ENCODE data around the gene DLGAP1.

Gene DLGAP1

GRCh38 chr18:3757361-3757760, 697.7 kb downstream of the DLGAP1 start:
- Histone ChIP-seq H3K27me3 (ENCODE audit: insufficient read depth, low read length, poor library complexity) (no peaks in the 10 kb centered on the region), H2AK5ac (ENCODE audit: low read length) (no peak overlapping the region)

DNA sequence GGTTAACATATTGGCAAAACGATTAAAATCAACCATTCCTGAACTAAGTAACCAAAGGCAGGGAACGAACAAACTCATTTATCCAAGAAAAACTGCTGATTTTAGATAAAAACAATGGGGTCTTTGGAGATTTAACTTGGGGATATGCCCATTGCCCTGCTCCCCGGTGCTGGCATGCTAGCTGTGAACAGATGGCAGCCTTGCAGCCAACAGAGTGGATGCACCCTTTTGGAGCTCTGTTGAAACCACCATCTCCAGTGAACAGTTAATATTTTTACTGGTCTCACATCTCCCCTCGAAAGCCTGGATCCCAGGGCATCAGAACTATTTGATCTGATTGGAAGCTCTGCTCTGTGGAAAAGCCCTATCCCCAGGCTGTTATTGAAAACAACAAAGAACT, 702.0 kb downstream of the DLGAP1 start:
- Histone ChIP-seq H3K23ac (ENCODE audit: low read length) (no peak overlapping the region), H3K27ac (ENCODE audit: low read depth, low read length) (no peak overlapping the region), H3K18ac (ENCODE audit: low read length) (no peak overlapping the region), H2BK5ac (ENCODE audit: low read length) (no peak overlapping the region), H3K27me3 (ENCODE audit: insufficient read depth, low read length, poor library complexity) (no peaks in the 10 kb centered on the region), H3K4me2 (ENCODE audit: low read length) (no peak overlapping the region), H2AK5ac (ENCODE audit: low read length) (no peak overlapping the region), H2BK15ac (replicated peaks; ENCODE audit: low read depth) (no peak overlapping the region), H3K79me2 (ENCODE audit: control insufficient read depth, insufficient read depth, low read length) (no peaks in the 10 kb centered on the region), H3K4ac (ENCODE audit: low read depth, low read length) (no peak overlapping the region), H3K56ac (ENCODE audit: low read length) (no peak overlapping the region), H3K36me3 (ENCODE audit: control insufficient read depth, insufficient read depth, low read length) (no peaks in the 10 kb centered on the region), H3K79me1 (ENCODE audit: low read length) (no peaks in the 10 kb centered on the region), H3K9ac (ENCODE audit: low read length) (no peak overlapping the region), H3K4me1 (ENCODE audit: control insufficient read depth, low read depth, low read length) (no peaks in the 10 kb centered on the region), H4K5ac (ENCODE audit: low read length) (no peak overlapping the region), H4K8ac (ENCODE audit: low read depth, low read length) (no peak overlapping the region), H2BK120ac (ENCODE audit: low read depth, low read length) (no peak overlapping the region), H3K4me3 (ENCODE audit: low read length) (no peak overlapping the region)
- WGBS (ENCODE audit: extremely low coverage, insufficient coverage, low lambda C conversion rate), result no CpG with 5 or more reads among the region's 4 CpGs
- no peak for DNase-seq

More at GRCh38 chr18:3757361-3757760, 697.7 kb downstream of the DLGAP1 start:
- H2BK5ac ChIP-seq (ENCODE audit: low read length), result no peak overlapping the region
- no peak overlapping the region for H3K9ac ChIP-seq (ENCODE audit: low read length)
- DNase-seq, result no peak
- H3K4ac ChIP-seq (ENCODE audit: low read depth, low read length), result no peak overlapping the region
- no peaks in the 10 kb centered on the region for H3K4me1 ChIP-seq (ENCODE audit: control insufficient read depth, low read depth, low read length)
- H3K18ac ChIP-seq (ENCODE audit: low read length), result no peak overlapping the region
- H3K56ac ChIP-seq (ENCODE audit: low read length), result no peak overlapping the region
- H3K23ac ChIP-seq (ENCODE audit: low read length), result no peak overlapping the region
- H3K4me2 ChIP-seq (ENCODE audit: low read length), result no peak overlapping the region
- no peak overlapping the region for H3K27ac ChIP-seq (ENCODE audit: low read depth, low read length)
- no peaks in the 10 kb centered on the region for H3K36me3 ChIP-seq (ENCODE audit: control insufficient read depth, insufficient read depth, low read length)
- H4K5ac ChIP-seq (ENCODE audit: low read length), result no peak overlapping the region
- no peaks in the 10 kb centered on the region for H3K79me1 ChIP-seq (ENCODE audit: low read length)
- WGBS (ENCODE audit: extremely low coverage, insufficient coverage, low lambda C conversion rate), result no CpG with 5 or more reads among the region's 3 CpGs
- H3K4me3 ChIP-seq (ENCODE audit: low read length), result no peak overlapping the region
- no peaks in the 10 kb centered on the region for H3K79me2 ChIP-seq (ENCODE audit: control insufficient read depth, insufficient read depth, low read length)
- no peak overlapping the region for H2BK15ac ChIP-seq (replicated peaks; ENCODE audit: low read depth)
- H2BK120ac ChIP-seq (ENCODE audit: low read depth, low read length), result no peak overlapping the region
- H4K8ac ChIP-seq (ENCODE audit: low read depth, low read length), result no peak overlapping the region

DNA sequence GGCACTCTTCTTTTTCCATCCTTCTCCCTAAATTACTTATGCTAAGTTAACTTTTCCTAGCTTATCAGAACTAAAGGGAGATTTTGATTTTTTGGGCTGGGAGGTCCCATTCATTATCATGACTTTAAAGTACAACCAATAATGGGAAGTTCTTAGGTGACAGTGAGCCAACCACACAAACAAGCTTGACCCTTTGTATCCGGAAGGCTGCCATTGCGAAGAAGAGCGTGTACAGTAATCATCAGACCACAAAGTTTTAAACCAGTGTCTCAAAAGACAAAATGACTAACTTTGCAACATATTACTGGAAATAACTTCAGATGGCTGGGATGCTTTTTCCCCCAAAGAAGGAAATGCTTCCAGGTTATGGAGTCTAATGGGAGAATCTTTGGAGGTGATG, 707.0 kb downstream of the DLGAP1 start:
- Histone ChIP-seq H3K27ac (ENCODE audit: low read depth, low read length) (no peak overlapping the region), H3K36me3 (ENCODE audit: control insufficient read depth, insufficient read depth, low read length) (no peaks in the 10 kb centered on the region), H3K4me2 (ENCODE audit: low read length) (no peak overlapping the region), H3K4me1 (ENCODE audit: control insufficient read depth, low read depth, low read length) (no peaks in the 10 kb centered on the region), H2BK5ac (ENCODE audit: low read length) (no peak overlapping the region), H3K18ac (ENCODE audit: low read length) (no peak overlapping the region), H4K8ac (ENCODE audit: low read depth, low read length) (no peak overlapping the region), H3K4me3 (ENCODE audit: low read length) (no peak overlapping the region), H3K79me2 (ENCODE audit: control insufficient read depth, insufficient read depth, low read length) (no peaks in the 10 kb centered on the region), H2BK120ac (ENCODE audit: low read depth, low read length) (no peak overlapping the region), H2BK15ac (replicated peaks; ENCODE audit: low read depth) (no peak overlapping the region), H3K9ac (ENCODE audit: low read length) (no peak overlapping the region), H3K56ac (ENCODE audit: low read length) (no peak overlapping the region), H3K79me1 (ENCODE audit: low read length) (no peaks in the 10 kb centered on the region), H3K4ac (ENCODE audit: low read depth, low read length) (no peak overlapping the region), H3K23ac (ENCODE audit: low read length) (no peak overlapping the region), H3K27me3 (ENCODE audit: insufficient read depth, low read length, poor library complexity) (no peaks in the 10 kb centered on the region), H2AK5ac (ENCODE audit: low read length) (no peak overlapping the region), H4K5ac (ENCODE audit: low read length) (no peak overlapping the region)
- DNase-seq, result no peak
- no CpG with 5 or more reads among the region's 3 CpGs for WGBS (ENCODE audit: extremely low coverage, insufficient coverage, low lambda C conversion rate)

DNA sequence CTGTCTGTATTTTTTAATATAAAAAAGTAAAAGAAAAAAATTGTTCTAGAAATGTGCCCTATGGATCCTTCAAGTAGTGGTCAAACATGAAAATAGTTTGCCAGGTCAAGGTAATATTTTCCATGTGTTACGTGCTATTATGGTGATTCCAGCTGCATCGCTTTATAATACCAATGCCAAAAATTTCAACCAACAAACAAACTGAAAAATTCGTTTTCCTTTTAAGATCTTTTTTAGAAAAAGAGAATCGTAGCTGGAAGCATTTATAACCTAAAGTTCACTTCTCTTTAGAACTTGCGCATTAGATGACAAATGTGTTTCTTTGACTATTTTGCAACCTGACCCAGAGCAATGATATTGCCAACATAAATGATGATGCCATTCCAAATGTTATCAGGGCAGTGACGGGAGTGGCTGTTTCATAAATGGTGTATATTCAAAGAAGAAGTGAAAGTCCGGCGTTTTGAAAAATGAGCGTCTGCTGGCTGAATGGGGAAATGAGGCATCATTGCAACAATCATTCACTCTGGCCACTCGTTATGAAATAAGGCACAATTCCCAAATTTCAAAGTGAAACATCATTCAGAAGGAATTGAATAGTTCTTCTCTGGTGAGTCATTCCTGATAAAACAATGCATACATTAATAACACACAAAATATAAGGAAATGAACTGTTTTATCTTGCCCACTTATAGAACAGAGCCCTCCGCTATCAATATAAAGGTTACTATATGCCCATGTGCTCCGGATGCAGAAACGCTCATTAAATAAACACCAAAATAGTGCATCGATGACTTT, 707.7 kb downstream of the DLGAP1 start:
- H3K56ac ChIP-seq (ENCODE audit: low read length), result no peak overlapping the region
- H3K23ac ChIP-seq (ENCODE audit: low read length), result no peak overlapping the region
- H4K8ac ChIP-seq (ENCODE audit: low read depth, low read length), result no peak overlapping the region
- no peak overlapping the region for H4K5ac ChIP-seq (ENCODE audit: low read length)
- no peak for DNase-seq
- no peaks in the 10 kb centered on the region for H3K4me1 ChIP-seq (ENCODE audit: control insufficient read depth, low read depth, low read length)
- H2BK120ac ChIP-seq (ENCODE audit: low read depth, low read length), result no peak overlapping the region
- H3K27me3 ChIP-seq (ENCODE audit: insufficient read depth, low read length, poor library complexity), result no peaks in the 10 kb centered on the region
- no peak overlapping the region for H3K4ac ChIP-seq (ENCODE audit: low read depth, low read length)
- no peaks in the 10 kb centered on the region for H3K79me1 ChIP-seq (ENCODE audit: low read length)
- H3K79me2 ChIP-seq (ENCODE audit: control insufficient read depth, insufficient read depth, low read length), result no peaks in the 10 kb centered on the region
- no CpG with 5 or more reads among the region's 14 CpGs for WGBS (ENCODE audit: extremely low coverage, insufficient coverage, low lambda C conversion rate)
- H3K27ac ChIP-seq (ENCODE audit: low read depth, low read length), result no peak overlapping the region
- H3K36me3 ChIP-seq (ENCODE audit: control insufficient read depth, insufficient read depth, low read length), result no peaks in the 10 kb centered on the region
- no peak overlapping the region for H3K4me3 ChIP-seq (ENCODE audit: low read length)
- H2BK5ac ChIP-seq (ENCODE audit: low read length), result no peak overlapping the region
- no peak overlapping the region for H3K18ac ChIP-seq (ENCODE audit: low read length)
- H3K9ac ChIP-seq (ENCODE audit: low read length), result no peak overlapping the region
- no peak overlapping the region for H3K4me2 ChIP-seq (ENCODE audit: low read length)
- no peak overlapping the region for H2AK5ac ChIP-seq (ENCODE audit: low read length)
- no peak overlapping the region for H2BK15ac ChIP-seq (replicated peaks; ENCODE audit: low read depth)

DNA sequence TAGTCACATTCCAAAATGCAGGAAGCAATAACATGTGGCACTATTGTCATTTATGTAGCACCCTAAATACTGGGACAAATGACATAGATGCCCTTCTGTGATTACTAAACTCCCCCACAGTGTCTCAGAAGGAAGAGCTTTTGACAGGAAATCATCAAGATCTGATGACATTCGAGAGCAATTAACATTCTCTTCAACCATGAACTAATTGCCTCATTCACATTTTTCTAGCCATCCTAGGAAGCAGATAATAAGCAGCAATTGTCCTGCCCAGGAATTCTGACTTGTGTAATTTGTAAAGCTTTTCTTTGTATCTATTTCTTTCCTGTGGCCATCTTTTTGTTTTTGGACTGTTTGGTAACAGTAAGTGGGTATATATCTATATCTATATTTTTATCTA, 712.6 kb downstream of the DLGAP1 start:
- no peak overlapping the region for H3K4me2 ChIP-seq (ENCODE audit: low read length)
- no peaks in the 10 kb centered on the region for H3K4me1 ChIP-seq (ENCODE audit: control insufficient read depth, low read depth, low read length)
- H2BK120ac ChIP-seq (ENCODE audit: low read depth, low read length), result no peak overlapping the region
- H2BK5ac ChIP-seq (ENCODE audit: low read length), result no peak overlapping the region
- H3K23ac ChIP-seq (ENCODE audit: low read length), result no peak overlapping the region
- H3K18ac ChIP-seq (ENCODE audit: low read length), result no peak overlapping the region
- no peak overlapping the region for H3K27ac ChIP-seq (ENCODE audit: low read depth, low read length)
- H3K79me2 ChIP-seq (ENCODE audit: control insufficient read depth, insufficient read depth, low read length), result no peaks in the 10 kb centered on the region
- H3K4ac ChIP-seq (ENCODE audit: low read depth, low read length), result no peak overlapping the region
- DNase-seq, result no peak
- no peak overlapping the region for H3K4me3 ChIP-seq (ENCODE audit: low read length)
- H3K56ac ChIP-seq (ENCODE audit: low read length), result no peak overlapping the region
- WGBS (ENCODE audit: extremely low coverage, insufficient coverage, low lambda C conversion rate), result no CpG with 5 or more reads among the region's 1 CpG
- no peaks in the 10 kb centered on the region for H3K27me3 ChIP-seq (ENCODE audit: insufficient read depth, low read length, poor library complexity)
- no peaks in the 10 kb centered on the region for H3K79me1 ChIP-seq (ENCODE audit: low read length)
- H3K36me3 ChIP-seq (ENCODE audit: control insufficient read depth, insufficient read depth, low read length), result no peaks in the 10 kb centered on the region
- H4K8ac ChIP-seq (ENCODE audit: low read depth, low read length), result no peak overlapping the region
- H3K9ac ChIP-seq (ENCODE audit: low read length), result no peak overlapping the region
- no peak overlapping the region for H2AK5ac ChIP-seq (ENCODE audit: low read length)
- H4K5ac ChIP-seq (ENCODE audit: low read length), result no peak overlapping the region
- H2BK15ac ChIP-seq (replicated peaks; ENCODE audit: low read depth), result no peak overlapping the region

DNA sequence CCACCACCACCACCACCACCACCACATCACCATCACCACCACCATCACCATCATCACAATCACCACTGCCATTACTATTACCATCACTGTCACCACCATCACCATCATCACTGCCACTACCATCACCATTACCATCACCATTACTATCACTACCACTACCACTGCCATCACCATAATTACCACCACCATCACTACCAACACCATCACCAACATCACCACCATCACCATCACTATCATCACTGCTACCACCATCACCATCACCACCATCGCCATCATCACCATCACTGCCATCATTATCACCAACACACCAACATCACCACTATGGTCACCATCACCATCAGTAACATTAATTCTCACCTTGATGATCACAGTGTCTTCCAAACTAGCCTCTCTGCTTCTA, 713.8 kb downstream of the DLGAP1 start:
- no peaks in the 10 kb centered on the region for H3K4me1 ChIP-seq (ENCODE audit: control insufficient read depth, low read depth, low read length)
- no peak overlapping the region for H2BK5ac ChIP-seq (ENCODE audit: low read length)
- no peak for DNase-seq
- H2AK5ac ChIP-seq (ENCODE audit: low read length), result no peak overlapping the region
- WGBS (ENCODE audit: extremely low coverage, insufficient coverage, low lambda C conversion rate), result no CpG with 5 or more reads among the region's 1 CpG
- no peak overlapping the region for H3K27ac ChIP-seq (ENCODE audit: low read depth, low read length)
- no peak overlapping the region for H3K23ac ChIP-seq (ENCODE audit: low read length)
- H3K18ac ChIP-seq (ENCODE audit: low read length), result no peak overlapping the region
- H3K4me3 ChIP-seq (ENCODE audit: low read length), result no peak overlapping the region
- H3K4me2 ChIP-seq (ENCODE audit: low read length), result no peak overlapping the region
- no peak overlapping the region for H2BK120ac ChIP-seq (ENCODE audit: low read depth, low read length)
- H4K5ac ChIP-seq (ENCODE audit: low read length), result no peak overlapping the region
- no peak overlapping the region for H3K56ac ChIP-seq (ENCODE audit: low read length)
- no peaks in the 10 kb centered on the region for H3K36me3 ChIP-seq (ENCODE audit: control insufficient read depth, insufficient read depth, low read length)
- no peak overlapping the region for H2BK15ac ChIP-seq (replicated peaks; ENCODE audit: low read depth)
- H3K9ac ChIP-seq (ENCODE audit: low read length), result no peak overlapping the region
- H3K79me2 ChIP-seq (ENCODE audit: control insufficient read depth, insufficient read depth, low read length), result no peaks in the 10 kb centered on the region
- no peak overlapping the region for H3K4ac ChIP-seq (ENCODE audit: low read depth, low read length)
- H4K8ac ChIP-seq (ENCODE audit: low read depth, low read length), result no peak overlapping the region
- H3K79me1 ChIP-seq (ENCODE audit: low read length), result no peaks in the 10 kb centered on the region
- no peaks in the 10 kb centered on the region for H3K27me3 ChIP-seq (ENCODE audit: insufficient read depth, low read length, poor library complexity)
